Breast epithelium (tissue), 3 donors: Measurements from ENCODE around the gene ZNF287.

Source experiments
- CTCF ChIP-seq, 3 donors: fragments of 450-650 bp; IDR thresholded peaks; one replicate each; pipeline ENCODE4 v1.5.1; 2016 to 2017; ENCODE audit warnings: antibody characterized with exemption in 3 of 3, mild to moderate bottlenecking in 3 of 3, moderate library complexity in 3 of 3
- POLR2AphosphoS5 ChIP-seq, 3 donors: sonication (generic); formaldehyde crosslinking; IDR thresholded peaks; one replicate each; pipeline ENCODE4 v1.6.1; 2017; ENCODE audit warnings: antibody characterized with exemption in 3 of 3

- TF ChIP-seq CTCF (IDR thresholded peaks at IDR 0.05) (no peak), POLR2AphosphoS5 (IDR thresholded peaks at IDR 0.05) (no peak)
These were observed 16.4 kb downstream of the ZNF287 start for GRCh38 chr17:16552637-16553045.
